Activated naive CD4-positive, alpha-beta T cell (primary cell): ENCODE data around the gene NTNG1.
"Not testable (repeated sequence)": the region's sequence is repeated elsewhere in the genome, so short reads cannot be mapped to it uniquely, and the experiment has no call there.

Experiments used
- DNase-seq, 4 experiments: peaks; one replicate each; lab custom pipeline; 2025; lab: John Stamatoyannopoulos, UW

Gene NTNG1

DNA sequence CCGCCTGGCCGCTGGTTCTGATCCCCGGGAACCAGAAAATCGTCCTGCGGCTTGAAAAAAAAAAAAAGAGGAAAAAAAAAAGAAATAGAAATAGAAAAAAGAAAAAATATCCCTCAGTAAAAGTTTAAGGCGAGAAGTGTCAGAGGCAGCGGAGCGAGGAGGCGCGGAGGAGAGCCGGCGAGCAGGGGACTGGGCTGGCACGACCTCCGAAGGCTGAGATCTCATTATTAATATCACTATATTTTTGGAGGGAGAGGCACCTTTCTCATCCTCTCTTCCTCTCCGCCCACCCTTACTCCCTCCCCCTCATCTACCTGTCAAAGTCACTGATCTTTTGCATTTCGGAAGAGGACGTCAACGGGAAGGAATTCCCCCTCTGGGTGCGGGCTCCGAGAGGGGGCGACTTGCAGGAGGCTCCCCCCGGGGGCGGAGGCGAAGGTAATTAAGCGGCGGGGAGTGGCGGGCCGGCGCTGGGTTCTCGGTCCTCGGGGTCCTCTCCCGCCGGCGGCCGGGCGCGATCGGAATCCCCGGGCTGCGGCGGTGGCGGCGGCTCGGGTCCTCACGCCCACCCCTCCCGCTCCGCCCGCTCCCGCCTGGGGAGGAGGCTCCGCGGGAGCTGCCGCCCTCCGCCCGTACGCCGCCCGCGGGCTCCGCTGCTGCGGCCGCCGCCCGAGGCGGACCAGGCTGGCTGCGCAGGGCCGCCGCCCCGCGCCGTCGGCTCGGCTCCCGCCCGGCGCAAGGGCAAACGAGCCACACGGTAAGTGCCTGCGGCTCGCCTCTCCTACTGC lies at the start of gene NTNG1:
NTNG1 (plus strand) TSS at position 337 of the 788 bp plus-strand sequence.
- no peak for DNase-seq

DNA sequence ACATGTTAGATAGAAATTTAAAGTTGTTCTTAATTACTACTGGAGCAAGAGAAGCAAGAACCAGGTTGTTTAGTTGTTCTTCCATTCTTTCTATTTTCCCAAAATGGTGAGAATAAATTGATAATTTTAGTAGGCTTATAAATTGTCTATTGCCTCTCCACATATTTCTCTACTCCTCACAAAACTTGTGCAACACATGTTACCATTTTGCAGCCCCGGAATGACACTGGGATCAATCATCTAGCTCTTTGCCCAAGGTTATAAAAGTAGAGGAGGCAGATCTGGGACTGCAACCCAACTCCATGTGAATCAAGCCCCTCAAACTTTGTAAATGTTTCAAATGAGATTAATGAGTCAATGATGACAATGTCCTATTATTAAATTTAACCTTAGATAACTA lies 49.4 kb upstream of the NTNG1 start:
- DNase-seq = no peak

DNA sequence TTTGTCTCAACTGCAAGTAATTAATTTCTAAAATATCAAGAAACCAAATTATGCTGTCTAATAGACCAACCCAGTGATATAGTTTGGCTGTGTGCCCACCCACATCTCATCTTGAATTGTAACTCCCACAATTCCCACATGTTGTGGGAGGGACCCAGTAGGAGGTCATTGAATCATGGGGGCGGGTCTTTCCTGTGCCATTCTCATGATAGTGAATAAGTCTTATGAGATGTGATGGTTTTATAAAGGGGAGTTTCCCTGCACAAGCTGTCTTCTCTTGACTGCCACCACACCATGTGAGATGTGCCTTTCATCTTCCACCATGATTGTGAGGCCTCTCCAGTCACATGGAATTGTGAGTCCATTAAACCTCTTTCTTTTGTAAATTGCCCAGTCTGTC lies 47.4 kb upstream of the NTNG1 start:
- not testable (repeated sequence) for DNase-seq

DNA sequence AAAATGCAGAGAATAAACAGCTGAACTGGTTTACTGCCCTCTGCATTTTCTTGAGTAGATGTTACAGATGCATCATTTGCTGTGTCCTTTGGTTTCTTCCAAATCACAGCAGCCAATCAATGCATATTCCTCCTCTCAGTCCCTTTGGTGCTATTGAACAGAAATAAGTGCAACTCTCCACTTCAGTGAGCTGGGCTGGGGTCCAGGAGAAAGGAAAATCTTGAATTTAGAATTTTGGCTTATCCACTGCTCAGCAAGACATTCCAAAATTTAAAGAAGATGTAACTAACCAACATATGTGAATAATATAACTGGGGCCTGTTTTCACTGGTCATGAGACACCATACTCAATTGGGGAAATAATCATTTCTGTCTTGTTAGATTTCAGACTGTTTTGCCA lies 45.2 kb upstream of the NTNG1 start:
- DNase-seq = no peak

DNA sequence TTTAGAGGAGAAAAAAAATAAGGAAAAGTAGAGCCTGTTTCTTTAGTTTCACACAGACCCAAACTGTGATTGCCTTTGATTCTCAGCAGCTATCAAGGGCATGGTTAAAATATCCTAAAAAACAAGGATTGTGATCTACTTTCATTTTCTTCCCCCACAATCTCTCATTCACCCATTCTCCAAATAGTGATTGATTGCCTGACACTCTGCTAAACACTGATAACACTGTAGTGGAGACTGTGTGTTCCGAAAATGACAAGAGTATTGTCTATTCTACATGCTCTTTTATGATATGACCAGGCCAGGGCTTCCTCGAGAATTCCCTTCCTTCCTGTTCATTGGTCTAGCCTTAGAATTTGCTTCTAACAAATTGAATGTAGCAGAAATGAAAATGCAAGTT lies 44.1 kb upstream of the NTNG1 start:
- no peak for DNase-seq

DNA sequence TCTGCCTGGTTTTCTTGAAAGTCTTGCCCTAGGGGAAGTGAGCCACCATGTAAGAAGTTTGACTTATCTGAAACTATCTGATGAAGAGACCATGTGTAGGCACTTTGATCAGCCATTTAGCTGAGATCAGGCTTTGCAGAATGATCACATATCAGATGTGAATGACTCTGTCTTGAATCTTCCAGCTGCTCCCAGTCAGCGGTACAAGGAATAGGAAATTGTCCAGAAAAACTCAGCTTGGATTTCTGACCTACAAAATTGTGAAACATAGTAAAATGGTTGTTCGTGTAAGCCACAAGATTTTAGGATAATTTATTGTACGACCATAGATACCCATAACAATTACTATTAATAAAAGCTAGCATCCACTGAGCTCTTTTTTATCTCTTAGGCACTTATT lies 41.9 kb upstream of the NTNG1 start:
- DNase-seq = no peak

DNA sequence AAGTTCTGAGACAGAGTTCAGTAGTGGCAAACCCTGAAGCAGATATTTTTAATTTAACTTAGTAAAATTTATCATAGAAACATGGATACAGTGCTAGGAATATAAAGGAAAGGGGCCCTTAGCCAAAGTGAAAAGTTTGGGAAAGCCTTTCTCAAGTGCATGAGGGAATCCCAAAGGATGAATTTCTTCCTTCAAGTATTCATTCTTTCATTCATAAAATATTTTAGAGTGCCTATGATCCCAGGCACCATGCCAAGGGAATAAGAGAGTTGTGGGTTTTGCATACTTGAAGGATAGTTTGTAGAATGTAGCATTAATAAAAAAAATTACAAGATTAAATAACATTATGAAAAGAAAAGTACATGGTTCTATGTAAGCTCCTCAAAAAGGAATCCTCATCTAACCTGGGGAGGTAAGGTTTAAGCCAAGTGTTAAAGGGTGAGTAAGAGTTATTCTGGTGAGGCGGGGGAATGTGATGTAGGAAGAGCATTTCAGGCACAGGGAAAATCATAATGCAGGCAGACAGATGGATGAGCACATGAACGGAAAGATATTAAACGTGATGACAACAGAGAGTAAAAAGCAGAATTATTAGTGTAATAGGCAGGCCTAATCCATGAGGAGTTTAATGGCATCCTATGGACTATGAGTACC lies 40.4 kb upstream of the NTNG1 start:
- no peak for DNase-seq

DNA sequence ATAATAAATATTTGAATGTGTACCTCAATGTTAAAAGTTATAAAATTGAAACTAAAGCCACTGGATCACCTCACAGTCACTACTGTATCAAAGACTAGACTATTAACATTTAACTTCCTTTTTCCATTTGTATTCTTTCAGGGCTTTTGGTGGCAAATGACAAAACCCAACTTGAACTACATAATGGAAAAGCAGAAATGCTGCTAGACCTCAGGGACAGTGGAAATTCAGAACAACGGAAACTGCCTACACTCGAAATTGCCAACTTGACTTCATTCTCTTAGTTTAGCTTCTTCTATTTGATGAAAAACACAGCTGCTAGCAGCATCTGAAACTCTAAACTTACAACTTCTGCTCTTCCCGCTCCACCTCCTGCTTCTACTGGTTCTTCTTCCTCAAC lies 34.9 kb upstream of the NTNG1 start:
- DNase-seq = no peak

DNA sequence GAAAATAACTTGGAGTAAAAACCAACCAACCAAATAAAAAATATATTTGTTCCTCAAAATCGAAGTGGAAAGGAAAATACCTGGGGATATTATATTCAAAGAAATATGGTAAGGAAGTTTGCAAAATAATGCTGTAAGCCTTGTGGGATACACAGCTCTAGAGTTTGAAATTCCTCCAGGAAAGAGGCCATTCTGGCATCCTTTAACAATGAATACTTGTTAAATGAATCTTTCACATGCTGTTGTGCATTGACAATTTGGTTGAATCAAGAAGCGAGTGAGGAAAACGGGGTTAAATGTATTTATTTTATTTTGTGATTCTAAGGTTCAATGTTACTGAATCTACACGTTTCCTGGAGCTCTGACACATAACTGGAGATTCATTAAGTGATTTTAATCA lies 30.5 kb upstream of the NTNG1 start:
- no peak for DNase-seq

DNA sequence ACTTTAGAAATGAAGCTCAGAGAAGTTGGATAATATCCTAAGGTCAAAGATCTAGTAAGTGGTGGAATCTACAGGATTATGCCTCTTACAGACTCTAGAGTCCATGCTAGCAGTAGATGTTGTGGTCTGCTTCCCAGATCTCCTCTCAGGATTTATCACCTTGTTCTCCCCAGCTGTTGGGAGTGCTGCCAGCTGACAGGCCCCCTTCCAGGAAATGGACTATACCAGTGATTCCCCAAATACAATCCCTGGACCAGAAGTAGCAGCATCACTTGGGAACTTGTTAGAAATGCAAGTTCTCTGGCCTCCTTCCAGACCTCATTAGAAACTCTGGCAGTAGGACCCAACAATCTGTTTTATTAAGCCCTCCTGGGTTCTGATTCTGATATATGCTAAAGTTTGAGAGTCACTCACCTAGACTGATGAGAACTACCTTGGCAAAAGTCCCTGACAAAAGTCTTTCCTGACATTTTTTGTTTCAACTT lies 24.5 kb upstream of the NTNG1 start:
- no peak for DNase-seq

DNA sequence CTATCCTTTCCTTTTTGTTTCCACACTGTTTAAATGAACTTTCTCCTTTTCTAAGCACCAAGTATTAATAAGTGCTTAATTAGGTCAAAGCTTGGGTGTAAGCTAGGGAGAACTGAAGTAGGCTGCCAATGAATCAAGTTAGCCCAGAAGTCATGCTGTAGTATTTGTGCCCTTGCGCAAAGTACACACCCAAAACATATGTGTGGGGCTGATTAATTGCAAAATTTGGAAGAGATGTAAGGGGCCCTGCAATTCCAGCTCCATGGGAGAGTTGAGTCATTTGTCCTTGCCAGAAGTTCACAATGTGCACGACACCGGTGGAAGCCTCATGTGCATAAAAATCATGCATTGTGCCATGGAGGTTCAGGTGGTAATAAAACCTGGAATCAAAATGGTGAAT lies 18.6 kb upstream of the NTNG1 start:
- DNase-seq = no peak

DNA sequence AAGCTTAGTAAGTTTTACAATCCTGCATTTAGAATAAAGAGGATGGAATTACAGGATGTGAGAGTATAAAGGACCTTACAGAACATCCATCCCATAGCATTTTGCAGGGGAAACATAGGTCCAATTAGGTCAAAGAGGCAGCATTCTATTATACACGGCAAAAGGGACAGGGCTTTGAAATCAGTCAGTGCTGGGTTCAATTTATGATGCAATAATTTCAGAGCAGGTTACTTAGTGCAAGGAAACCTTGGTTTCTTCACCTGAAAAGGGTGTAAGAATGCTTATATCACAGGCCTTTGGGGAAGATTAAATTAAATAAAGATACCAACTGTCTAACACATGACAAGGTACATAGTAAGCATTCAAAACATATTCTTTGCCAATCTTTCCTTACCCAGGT lies 17.1 kb upstream of the NTNG1 start:
- DNase-seq = no peak

DNA sequence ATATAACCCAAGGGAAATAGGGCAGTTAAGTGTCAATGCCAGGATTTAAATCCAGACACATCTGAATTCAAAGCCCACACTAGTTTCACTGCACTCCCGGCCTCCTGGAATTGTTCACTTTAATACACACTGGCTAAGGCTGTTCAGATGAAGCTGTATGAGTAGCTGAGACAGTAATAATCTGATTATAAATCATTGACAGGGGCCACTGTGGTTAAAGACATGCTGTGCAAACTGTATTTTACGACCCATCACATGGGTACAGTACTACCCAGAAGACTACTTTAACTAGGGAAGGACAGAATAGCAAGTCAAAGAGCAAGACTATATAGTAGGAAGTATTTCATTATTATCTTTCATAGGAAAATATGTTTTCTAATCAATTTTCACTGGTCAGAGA lies 16.1 kb upstream of the NTNG1 start:
- DNase-seq = no peak

DNA sequence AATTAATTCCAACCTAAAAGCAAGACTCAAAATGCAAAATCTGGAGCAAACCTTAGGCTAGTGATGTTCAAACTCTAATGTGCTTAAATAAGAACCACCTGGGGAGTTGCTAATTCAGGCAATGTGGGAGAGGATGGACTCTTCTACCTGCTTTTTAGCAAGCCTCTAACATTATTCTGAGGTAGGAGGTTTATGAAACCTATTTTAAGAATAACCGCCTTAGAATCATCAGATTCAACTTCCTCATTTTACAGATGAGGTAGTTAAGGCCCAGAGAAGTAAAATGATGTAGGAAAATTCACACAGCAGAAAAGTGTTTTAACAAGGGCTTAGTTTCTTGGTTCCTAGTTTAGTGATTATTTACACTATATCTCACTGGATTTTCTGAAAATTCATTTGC lies 8.6 kb upstream of the NTNG1 start:
- no peak for DNase-seq

DNA sequence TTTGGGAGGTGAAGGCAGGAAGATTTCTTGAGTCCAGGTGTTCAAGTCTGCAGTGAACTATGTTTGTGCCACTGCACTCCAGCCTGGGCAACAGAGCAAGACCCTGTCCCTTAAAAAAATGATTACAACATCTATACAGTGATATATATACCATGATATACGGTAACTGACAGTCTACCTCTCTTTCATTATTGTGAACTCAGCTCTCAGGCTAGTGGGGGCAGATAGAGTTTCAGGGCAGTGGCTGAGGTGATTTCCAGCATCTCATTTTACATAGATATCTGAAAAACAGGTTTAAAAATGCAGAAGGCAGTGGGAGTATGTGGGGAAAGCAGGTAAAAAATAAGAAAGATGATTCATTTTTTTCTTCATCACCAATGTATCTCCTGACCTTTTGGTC lies 8.1 kb upstream of the NTNG1 start:
- no peak for DNase-seq

DNA sequence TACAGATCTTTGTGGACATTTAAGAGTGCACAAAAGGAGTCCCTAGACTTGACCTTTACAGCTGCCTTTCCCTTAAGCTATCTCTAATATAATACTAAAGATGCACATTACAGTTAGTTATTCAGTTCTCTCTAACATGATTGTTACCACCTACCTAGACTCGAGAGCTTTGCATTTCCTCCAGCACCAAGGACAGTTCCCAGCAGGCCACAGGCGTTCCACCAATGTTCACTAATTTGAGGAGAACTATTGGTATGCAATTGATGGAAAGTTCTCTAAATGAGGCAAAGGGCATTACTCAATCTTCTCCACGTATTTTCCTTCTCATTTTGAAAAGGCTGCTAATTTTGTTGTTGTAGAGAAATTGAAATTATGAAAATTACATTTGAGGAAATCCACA lies 5.4 kb upstream of the NTNG1 start:
- no peak for DNase-seq

DNA sequence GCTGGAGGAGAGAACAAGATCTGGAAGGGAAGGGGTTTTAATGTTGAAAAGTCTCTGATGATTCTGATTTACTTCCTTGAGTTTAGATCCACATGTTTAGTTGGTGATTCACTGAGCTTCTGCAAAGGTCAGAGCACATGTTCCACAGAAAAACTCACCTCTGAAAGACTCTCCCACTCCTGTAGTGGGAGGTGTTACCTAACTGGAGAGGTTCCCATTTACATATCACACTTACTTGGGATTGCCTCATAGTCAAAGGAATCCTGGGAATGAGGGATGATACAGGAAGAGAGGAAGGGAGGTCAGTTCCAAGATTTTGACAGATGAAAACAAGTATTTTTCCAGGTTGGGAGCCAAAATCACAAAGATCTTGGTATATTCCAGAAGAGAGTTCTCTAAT lies 2.7 kb upstream of the NTNG1 start:
- no peak for DNase-seq

DNA sequence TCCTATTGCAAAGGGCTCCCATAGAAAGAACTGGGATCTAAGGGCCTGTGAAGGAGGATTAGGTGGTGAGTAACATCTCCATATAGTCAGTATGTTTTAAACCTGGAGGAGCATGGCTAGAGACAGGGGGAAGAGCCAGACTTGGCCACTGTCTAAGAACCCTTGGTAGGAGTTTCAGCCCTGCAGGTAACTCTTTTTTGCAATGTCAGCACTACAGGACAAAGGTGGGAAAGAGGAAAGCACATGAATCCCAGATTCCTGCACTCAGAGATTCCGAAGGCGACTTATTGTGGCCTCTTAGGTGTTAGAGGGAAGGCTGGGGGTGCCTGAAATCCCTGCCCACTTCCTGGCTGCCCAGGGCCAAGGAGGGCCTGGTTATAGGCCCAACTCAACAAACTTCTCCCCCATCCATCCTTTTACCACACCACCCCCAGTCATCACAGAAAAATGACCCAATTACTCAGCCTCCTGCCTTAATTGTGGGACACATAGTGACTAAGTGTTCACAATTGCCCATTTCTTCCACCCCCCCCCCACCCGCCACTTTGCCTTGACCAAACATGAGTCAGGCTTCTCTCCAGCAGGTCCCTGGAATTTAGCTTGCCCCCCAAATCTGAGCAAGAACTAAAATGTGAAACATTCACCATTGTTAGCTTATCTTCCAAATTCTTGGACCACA lies 1.9 kb upstream of the NTNG1 start:
- DNase-seq = no peak

DNA sequence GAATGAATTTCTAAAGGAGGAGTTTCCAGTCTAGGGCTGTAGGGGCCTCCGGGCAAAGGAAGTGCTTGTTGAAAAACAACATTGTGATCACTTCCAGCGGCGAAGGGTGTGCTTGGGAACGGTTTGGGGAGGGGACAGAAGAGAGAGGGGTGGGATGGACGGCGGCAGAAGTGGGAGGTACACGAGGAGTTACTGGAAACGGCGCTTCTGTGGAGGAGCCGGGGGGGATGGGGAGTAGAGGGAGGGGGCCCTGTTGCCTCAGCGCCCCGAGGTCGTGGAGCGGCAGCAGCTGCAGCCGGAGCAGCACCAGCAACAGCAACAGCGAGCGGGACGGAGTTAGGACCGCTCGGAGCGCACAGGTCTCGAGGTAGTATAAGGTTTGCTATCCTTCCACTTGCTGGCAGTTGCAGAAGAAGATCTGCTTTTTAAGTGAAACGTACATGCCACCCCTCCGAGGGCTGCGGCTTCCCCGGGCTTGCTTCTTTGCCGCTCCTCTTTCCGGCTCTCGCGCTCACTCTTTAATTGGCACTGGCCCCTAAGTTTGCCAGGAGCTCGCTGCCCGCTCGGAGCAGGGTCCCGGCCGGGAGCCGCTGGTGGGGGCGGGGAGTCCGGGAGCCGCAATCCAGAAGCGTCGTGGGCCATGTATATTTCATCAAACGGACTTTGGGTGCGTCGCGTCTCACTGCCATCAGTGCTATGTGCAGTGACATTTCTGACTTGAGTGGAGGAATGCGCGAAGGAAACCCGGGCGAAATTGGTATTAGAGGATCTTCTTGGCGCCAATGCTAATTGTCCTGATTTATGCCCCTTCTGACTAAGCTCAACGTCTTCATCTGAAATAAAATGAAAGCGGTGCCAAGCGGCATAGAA lies 771 bp upstream of the NTNG1 start:
- DNase-seq = no peak

DNA sequence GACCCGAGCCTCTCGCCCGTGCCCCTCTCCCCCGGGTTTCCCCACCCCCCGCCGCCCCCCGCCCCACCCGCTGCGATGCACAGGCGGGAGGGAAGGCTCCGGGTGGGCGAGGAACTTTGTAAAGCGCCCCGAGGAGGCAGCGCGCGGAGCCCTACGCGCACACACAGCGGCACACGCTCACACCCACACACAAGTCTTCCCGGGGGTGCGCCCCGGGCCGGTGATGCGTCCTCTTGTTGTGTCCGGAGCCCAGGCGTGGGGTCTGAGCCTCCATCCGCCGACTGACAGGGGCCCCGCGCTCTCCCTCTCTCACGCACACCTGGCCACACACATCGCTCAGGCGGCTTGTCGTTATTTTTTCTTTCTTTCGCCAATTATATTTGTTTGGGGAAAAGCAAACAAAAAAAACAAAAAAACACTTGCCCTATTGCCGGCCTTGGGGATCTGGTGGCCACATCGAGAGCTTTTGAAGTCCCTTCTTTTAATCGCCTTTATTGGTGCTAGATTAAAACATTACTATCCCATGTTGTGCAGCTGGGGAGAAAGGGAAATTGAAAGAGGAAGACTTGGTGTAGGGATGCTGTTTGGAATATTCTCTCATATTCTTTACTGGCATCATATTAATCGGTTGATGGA lies 770 bp downstream of the NTNG1 start:
- DNase-seq = no peak

DNA sequence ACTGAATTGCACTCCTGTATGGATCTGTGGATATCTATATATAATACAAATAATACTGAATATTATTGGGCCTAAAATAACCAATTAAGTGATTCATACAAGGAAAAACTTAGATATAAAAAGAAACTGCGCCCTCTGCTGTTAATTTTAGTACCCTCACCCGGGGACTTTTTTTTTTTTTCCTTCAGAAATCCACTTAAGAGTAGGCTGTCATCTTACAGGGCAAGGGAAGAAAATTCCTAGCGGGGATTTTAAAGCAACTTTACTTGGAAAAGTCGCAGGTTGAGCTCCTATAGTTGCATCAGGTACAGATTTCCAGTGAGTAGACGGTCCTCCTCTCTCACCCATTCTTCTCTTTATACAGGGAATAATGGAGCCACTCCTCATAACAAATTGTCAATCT lies 1.3 kb downstream of the NTNG1 start:
- DNase-seq = no peak

DNA sequence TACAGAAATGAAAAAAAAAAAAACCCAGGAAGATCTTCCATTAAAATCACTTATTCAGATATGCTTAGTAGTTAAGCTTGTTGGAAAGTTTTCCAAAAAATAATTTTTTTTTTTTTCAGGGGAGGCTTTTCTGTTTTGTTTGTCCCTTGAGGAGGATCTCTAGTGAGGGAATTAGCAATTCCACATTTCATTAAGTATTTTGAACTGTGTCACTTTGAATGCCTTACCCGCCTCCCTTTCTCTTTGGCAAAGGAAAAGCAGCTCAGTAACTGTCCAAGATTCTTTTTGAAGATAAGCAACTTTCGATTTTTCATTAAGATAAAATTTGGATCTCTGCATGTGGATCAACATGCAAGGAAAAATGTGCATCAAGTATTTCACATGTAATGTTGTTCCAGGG lies 1.8 kb downstream of the NTNG1 start:
- no peak for DNase-seq
